Dermis blood vessel endothelial cell (primary cell): ENCODE measurements around the gene AK2. TPM values are rescaled to one million over a fixed set of nuclear protein-coding genes. Genes with fewer than 3 reads are reported as not detected.
A peak's percentile ranks its signal among the peaks of the same experiment; 100 is the strongest.
"Not testable (repeated sequence)": the region's sequence is repeated elsewhere in the genome, so short reads cannot be mapped to it uniquely, and the experiment has no call there.

Experiments
- DNase-seq: peaks from one replicate; pipeline ENCODE4 v3.0.0; 2010
- total RNA-seq: library from RNA; depleted of rRNA; stranded (reverse); fragments of >200 nt; gene quantifications from 2 replicates; pipeline ENCODE4 v1.2.3, GENCODE V29; 2014

The AK2 gene
- total RNA-seq, 1 donor from 2014 or later: 212 TPM

- peak; percentile 85 for DNase-seq
These were observed 39.2 kb downstream of the AK2 start for GRCh38 chr1:32997381-32997891.

GRCh38 chr1:32993324-32993636, 43.4 kb downstream of the AK2 start:
- DNase-seq: not testable (repeated sequence)

- peak; percentile 72 for DNase-seq
These were observed 44.0 kb downstream of the AK2 start for GRCh38 chr1:32992489-32993323.

- DNase-seq: no peak
These were observed 44.7 kb downstream of the AK2 start for GRCh38 chr1:32991819-32992488.

GRCh38 chr1:32991386-32991785, 45.3 kb downstream of the AK2 start:
- no peak for DNase-seq

GRCh38 chr1:32990887-32991286, 45.8 kb downstream of the AK2 start:
- no peak for DNase-seq

- peak; percentile 97 for DNase-seq
These were observed 47.3 kb downstream of the AK2 start for GRCh38 chr1:32989160-32990050.

GRCh38 chr1:32988665-32989064, 48.0 kb downstream of the AK2 start:
- peak; percentile 47 for DNase-seq

- no peak for DNase-seq
These were observed 51.5 kb downstream of the AK2 start for GRCh38 chr1:32985226-32985625.

GRCh38 chr1:32984455-32985171, 52.1 kb downstream of the AK2 start:
- DNase-seq: no peak

GRCh38 chr1:32984090-32984454, 52.6 kb downstream of the AK2 start:
- no peak for DNase-seq

GRCh38 chr1:32983020-32983419, 53.7 kb downstream of the AK2 start:
- peak; percentile 30 for DNase-seq

- DNase-seq: peak; percentile 96
These were observed 55.4 kb downstream of the AK2 start for GRCh38 chr1:32981003-32981901.

- no peak for DNase-seq
These were observed 56.6 kb downstream of the AK2 start for GRCh38 chr1:32980080-32980479.

GRCh38 chr1:32978854-32979253, 57.8 kb downstream of the AK2 start:
- no peak for DNase-seq

GRCh38 chr1:32977546-32978087, 59.1 kb downstream of the AK2 start:
- no peak for DNase-seq

- DNase-seq: not testable (repeated sequence)
These were observed 61.6 kb downstream of the AK2 start for GRCh38 chr1:32975055-32975454.

- DNase-seq: not testable (repeated sequence)
These were observed 63.2 kb downstream of the AK2 start for GRCh38 chr1:32973458-32973857.

GRCh38 chr1:32972814-32973428, 63.8 kb downstream of the AK2 start:
- peak; percentile 77 for DNase-seq

- DNase-seq: no peak
These were observed 65.1 kb downstream of the AK2 start for GRCh38 chr1:32971576-32971975.
